NOMO-1 treated with dmso at 0.1 percent for 144 hours (cell line): ENCODE data around the gene CCDC6.
"Not testable (repeated sequence)": the region's sequence is repeated elsewhere in the genome, so short reads cannot be mapped to it uniquely, and the experiment has no call there.

ENCODE experiments used
- DNase-seq: peaks from one replicate; lab custom pipeline; 2025; ENCODE audit not compliant: unreplicated experiment; lab: John Stamatoyannopoulos, UW

CCDC6 gene

GRCh38 chr10:59880971-59881510 is 25.3 kb downstream of the CCDC6 start:
- no peak for DNase-seq

GRCh38 chr10:59880019-59880717 is 26.2 kb downstream of the CCDC6 start:
- no peak for DNase-seq

GRCh38 chr10:59879363-59879913 is 26.9 kb downstream of the CCDC6 start:
- DNase-seq, result no peak

GRCh38 chr10:59878915-59879314 is 27.4 kb downstream of the CCDC6 start:
- DNase-seq, result no peak

- DNase-seq, result no peak
Measured at GRCh38 chr10:59878289-59878688, 28.1 kb downstream of the CCDC6 start.

- DNase-seq, result no peak
Measured at GRCh38 chr10:59877191-59877671, 29.1 kb downstream of the CCDC6 start.

- DNase-seq, result no peak
Measured at GRCh38 chr10:59876695-59877094, 29.7 kb downstream of the CCDC6 start.

GRCh38 chr10:59876208-59876607 is 30.1 kb downstream of the CCDC6 start:
- not testable (repeated sequence) for DNase-seq

- no peak for DNase-seq
Measured at GRCh38 chr10:59873896-59874295, 32.5 kb downstream of the CCDC6 start.

- DNase-seq, result no peak
Measured at GRCh38 chr10:59872892-59873463, 33.4 kb downstream of the CCDC6 start.

- no peak for DNase-seq
Measured at GRCh38 chr10:59870152-59870551, 36.2 kb downstream of the CCDC6 start.

- no peak for DNase-seq
Measured at GRCh38 chr10:59869594-59869940, 36.8 kb downstream of the CCDC6 start.

- DNase-seq, result no peak
Measured at GRCh38 chr10:59868696-59869593, 37.4 kb downstream of the CCDC6 start.

GRCh38 chr10:59867590-59867989 is 38.8 kb downstream of the CCDC6 start:
- DNase-seq, result no peak

- no peak for DNase-seq
Measured at GRCh38 chr10:59865101-59865500, 41.3 kb downstream of the CCDC6 start.

- DNase-seq, result no peak
Measured at GRCh38 chr10:59864141-59864962, 42.0 kb downstream of the CCDC6 start.

- DNase-seq, result no peak
Measured at GRCh38 chr10:59859570-59859969, 46.8 kb downstream of the CCDC6 start.

- DNase-seq, result no peak
Measured at GRCh38 chr10:59857921-59858320, 48.4 kb downstream of the CCDC6 start.

- DNase-seq, result no peak
Measured at GRCh38 chr10:59857049-59857448, 49.3 kb downstream of the CCDC6 start.

GRCh38 chr10:59856104-59856503 is 50.3 kb downstream of the CCDC6 start:
- no peak for DNase-seq
